Effector CD8-positive, alpha-beta T cell (primary cell): ENCODE results near the gene ILKAP.

Experiments used
- DNase-seq: peaks from one replicate; lab custom pipeline; 2025; lab: John Stamatoyannopoulos, UW

ILKAP gene

GRCh38 chr2:238152771-238153688 lies 50.5 kb downstream of the ILKAP start:
- DNase-seq: no peak

GRCh38 chr2:238151628-238152235 lies 51.8 kb downstream of the ILKAP start:
- DNase-seq: no peak

GRCh38 chr2:238151205-238151604 lies 52.3 kb downstream of the ILKAP start:
- no peak for DNase-seq

GRCh38 chr2:238150686-238151085 lies 52.8 kb downstream of the ILKAP start:
- no peak for DNase-seq

- no peak for DNase-seq
Observed at GRCh38 chr2:238149841-238150572, 53.5 kb downstream of the ILKAP start.

GRCh38 chr2:238148981-238149380 lies 54.5 kb downstream of the ILKAP start:
- DNase-seq: no peak

GRCh38 chr2:238146884-238147544 lies 56.5 kb downstream of the ILKAP start:
- no peak for DNase-seq

- DNase-seq: no peak
Observed at GRCh38 chr2:238145851-238146250, 57.6 kb downstream of the ILKAP start.

- DNase-seq: no peak
Observed at GRCh38 chr2:238145046-238145445, 58.4 kb downstream of the ILKAP start.

GRCh38 chr2:238144262-238144661 lies 59.2 kb downstream of the ILKAP start:
- DNase-seq: no peak

- no peak for DNase-seq
Observed at GRCh38 chr2:238143239-238143951, 60.1 kb downstream of the ILKAP start.

GRCh38 chr2:238142382-238143205 lies 60.9 kb downstream of the ILKAP start:
- no peak for DNase-seq

GRCh38 chr2:238141541-238142318 lies 61.8 kb downstream of the ILKAP start:
- DNase-seq: no peak

GRCh38 chr2:238140721-238141540 lies 62.6 kb downstream of the ILKAP start:
- DNase-seq: no peak

GRCh38 chr2:238140040-238140439 lies 63.5 kb downstream of the ILKAP start:
- no peak for DNase-seq

GRCh38 chr2:238139196-238140039 lies 64.1 kb downstream of the ILKAP start:
- no peak for DNase-seq

GRCh38 chr2:238138331-238139195 lies 64.9 kb downstream of the ILKAP start, which contains the start of gene KLHL30:
Gene KLHL30, plus strand, starts transcription at chr2:238138668. Its CDS starts 2,087 bp downstream, at chr2:238140755.
- no peak for DNase-seq
